DOHH2 (cell line): ENCODE data around the gene CKMT2.

Experiments used
- H3F3A ChIP-seq: fragments of 200-600 bp; sonication (generic), shearing (Covaris generic); 2 replicates; pipeline ENCODE4 v1.6.0; 2016; ENCODE audit warnings: antibody characterized with exemption, mild to moderate bottlenecking; ENCODE audit not compliant: control insufficient read depth, insufficient read depth
- H3K27ac ChIP-seq: fragments of 200-600 bp; sonication (generic); 2 replicates; pipeline ENCODE4 v1.5.1; 2014; ENCODE audit warnings: low read depth, mild to moderate bottlenecking, low read length, moderate library complexity
- H3K27me3 ChIP-seq: fragments of 200-600 bp; sonication (generic); 2 replicates; pipeline ENCODE4 v1.6.1; 2014; ENCODE audit warnings: mild to moderate bottlenecking, low read length, mixed read lengths; ENCODE audit not compliant: control insufficient read depth
- H3K36me3 ChIP-seq: fragments of 200-600 bp; sonication (generic); 2 replicates; pipeline ENCODE4 v1.6.1; 2014; ENCODE audit warnings: mild to moderate bottlenecking, low read length, moderate library complexity, mixed read lengths; ENCODE audit not compliant: control insufficient read depth
- H3K4me1 ChIP-seq: fragments of 200-600 bp; sonication (generic); 2 replicates; pipeline ENCODE4 v1.6.1; 2014; ENCODE audit warnings: mild to moderate bottlenecking, low read length, mixed read lengths; ENCODE audit not compliant: control insufficient read depth
- H3K4me2 ChIP-seq: fragments of 200-600 bp; sonication (generic); 2 replicates; pipeline ENCODE4 v1.6.0; 2014; ENCODE audit warnings: mild to moderate bottlenecking, low read length, moderate library complexity
- H3K4me3 ChIP-seq: fragments of 200-600 bp; sonication (generic); 2 replicates; pipeline ENCODE4 v1.5.1; 2014; ENCODE audit warnings: mild to moderate bottlenecking, low read length, mixed read lengths
- H3K79me2 ChIP-seq: fragments of 200-600 bp; sonication (generic); 2 replicates; pipeline ENCODE4 v1.6.1; 2014; ENCODE audit warnings: mild to moderate bottlenecking, low read length, mixed read lengths; ENCODE audit not compliant: control insufficient read depth
- H3K9me2 ChIP-seq: fragments of 200-600 bp; sonication (generic); replicated peaks from 2 replicates; pipeline ENCODE4 v1.6.1; 2014; ENCODE audit warnings: mild to moderate bottlenecking, low read length, mixed read lengths; ENCODE audit not compliant: control insufficient read depth
- H3K9me3 ChIP-seq: fragments of 200-600 bp; sonication (generic); 2 replicates; pipeline ENCODE4 v1.6.1; 2014; ENCODE audit warnings: antibody characterized with exemption, low read length, mixed read lengths; ENCODE audit not compliant: control insufficient read depth, insufficient read depth
- H4K20me1 ChIP-seq: fragments of 200-600 bp; sonication (generic); 2 replicates; pipeline ENCODE4 v1.6.0; 2014; ENCODE audit warnings: low read depth, mild to moderate bottlenecking, antibody characterized with exemption, low read length, moderate library complexity; ENCODE audit not compliant: control insufficient read depth, insufficient read depth
- CTCF ChIP-seq: fragments of 200-600 bp; sonication (generic); IDR thresholded peaks from one replicate; pipeline ENCODE4 v1.5.1; 2014; ENCODE audit warnings: antibody characterized with exemption, mild to moderate bottlenecking, low read depth, low read length; ENCODE audit not compliant: poor library complexity, severe bottlenecking
- EZH2phosphoT487 ChIP-seq: fragments of 200-600 bp; sonication (generic); IDR thresholded peaks from 2 replicates; pipeline ENCODE4 v1.6.1; 2017; ENCODE audit warnings: borderline replicate concordance, mild to moderate bottlenecking, antibody characterized with exemption, low read length, moderate library complexity, mixed read lengths

Gene CKMT2

GRCh38 chr5:81230416-81230815, 2.7 kb upstream of the CKMT2 start:
- no peak for TF ChIP-seq EZH2phosphoT487
- Histone ChIP-seq H3K79me2 (no peaks in the 10 kb centered on the region), H3F3A (no peaks in the 10 kb centered on the region), H3K9me2 (no peaks in the 10 kb centered on the region), H3K9me3 (no peaks in the 10 kb centered on the region), H3K27ac (no peak overlapping the region), H3K36me3 (no peaks in the 10 kb centered on the region), H3K27me3 (no peaks in the 10 kb centered on the region), H3K4me2 (no peak overlapping the region), H4K20me1 (no peaks in the 10 kb centered on the region), H3K4me3 (no peak overlapping the region), H3K4me1 (no peaks in the 10 kb centered on the region)

GRCh38 chr5:81232464-81233079, 550 bp upstream of the CKMT2 start:
- H3K4me1 ChIP-seq = no peaks in the 10 kb centered on the region
- H3K9me2 ChIP-seq = no peaks in the 10 kb centered on the region
- no peaks in the 10 kb centered on the region for H3K79me2 ChIP-seq
- no peak overlapping the region for H3K4me3 ChIP-seq
- no peaks in the 10 kb centered on the region for H4K20me1 ChIP-seq
- H3F3A ChIP-seq = no peaks in the 10 kb centered on the region
- H3K4me2 ChIP-seq = no peak overlapping the region
- no peaks in the 10 kb centered on the region for H3K9me3 ChIP-seq
- TF ChIP-seq CTCF = no peak
- TF ChIP-seq EZH2phosphoT487 = no peak
- no peak overlapping the region for H3K27ac ChIP-seq
- no peaks in the 10 kb centered on the region for H3K36me3 ChIP-seq
- no peaks in the 10 kb centered on the region for H3K27me3 ChIP-seq

- H3K4me1 ChIP-seq = no peaks in the 10 kb centered on the region
- H3K4me3 ChIP-seq = no peak overlapping the region
- H3K36me3 ChIP-seq = no peaks in the 10 kb centered on the region
- no peaks in the 10 kb centered on the region for H4K20me1 ChIP-seq
- no peaks in the 10 kb centered on the region for H3K27me3 ChIP-seq
- H3F3A ChIP-seq = no peaks in the 10 kb centered on the region
- no peak overlapping the region for H3K4me2 ChIP-seq
- H3K27ac ChIP-seq = no peak overlapping the region
- H3K9me2 ChIP-seq = no peaks in the 10 kb centered on the region
- no peaks in the 10 kb centered on the region for H3K9me3 ChIP-seq
- H3K79me2 ChIP-seq = no peaks in the 10 kb centered on the region
- TF ChIP-seq EZH2phosphoT487 (no peak), CTCF (no peak)
Observed at GRCh38 chr5:81234299-81234698, 1.2 kb downstream of the CKMT2 start.

- H3K27ac ChIP-seq = no peak overlapping the region
Observed at GRCh38 chr5:81234801-81235200, 1.7 kb downstream of the CKMT2 start.

More at GRCh38 chr5:81234801-81235200, 1.7 kb downstream of the CKMT2 start:
- Histone ChIP-seq H3F3A (no peaks in the 10 kb centered on the region), H3K4me3 (no peak overlapping the region), H3K79me2 (no peaks in the 10 kb centered on the region), H3K27me3 (no peaks in the 10 kb centered on the region), H3K4me2 (no peak overlapping the region), H3K9me2 (no peaks in the 10 kb centered on the region), H3K36me3 (no peaks in the 10 kb centered on the region), H4K20me1 (no peaks in the 10 kb centered on the region), H3K9me3 (no peaks in the 10 kb centered on the region), H3K4me1 (no peaks in the 10 kb centered on the region)
- TF ChIP-seq EZH2phosphoT487 = no peak
- no peak for TF ChIP-seq CTCF
